ENCODE results near the gene ZSCAN29.
"Not testable (repeated sequence)": the region's sequence is repeated elsewhere in the genome, so short reads cannot be mapped to it uniquely, and the experiment has no call there.

ZSCAN29 gene

DNA sequence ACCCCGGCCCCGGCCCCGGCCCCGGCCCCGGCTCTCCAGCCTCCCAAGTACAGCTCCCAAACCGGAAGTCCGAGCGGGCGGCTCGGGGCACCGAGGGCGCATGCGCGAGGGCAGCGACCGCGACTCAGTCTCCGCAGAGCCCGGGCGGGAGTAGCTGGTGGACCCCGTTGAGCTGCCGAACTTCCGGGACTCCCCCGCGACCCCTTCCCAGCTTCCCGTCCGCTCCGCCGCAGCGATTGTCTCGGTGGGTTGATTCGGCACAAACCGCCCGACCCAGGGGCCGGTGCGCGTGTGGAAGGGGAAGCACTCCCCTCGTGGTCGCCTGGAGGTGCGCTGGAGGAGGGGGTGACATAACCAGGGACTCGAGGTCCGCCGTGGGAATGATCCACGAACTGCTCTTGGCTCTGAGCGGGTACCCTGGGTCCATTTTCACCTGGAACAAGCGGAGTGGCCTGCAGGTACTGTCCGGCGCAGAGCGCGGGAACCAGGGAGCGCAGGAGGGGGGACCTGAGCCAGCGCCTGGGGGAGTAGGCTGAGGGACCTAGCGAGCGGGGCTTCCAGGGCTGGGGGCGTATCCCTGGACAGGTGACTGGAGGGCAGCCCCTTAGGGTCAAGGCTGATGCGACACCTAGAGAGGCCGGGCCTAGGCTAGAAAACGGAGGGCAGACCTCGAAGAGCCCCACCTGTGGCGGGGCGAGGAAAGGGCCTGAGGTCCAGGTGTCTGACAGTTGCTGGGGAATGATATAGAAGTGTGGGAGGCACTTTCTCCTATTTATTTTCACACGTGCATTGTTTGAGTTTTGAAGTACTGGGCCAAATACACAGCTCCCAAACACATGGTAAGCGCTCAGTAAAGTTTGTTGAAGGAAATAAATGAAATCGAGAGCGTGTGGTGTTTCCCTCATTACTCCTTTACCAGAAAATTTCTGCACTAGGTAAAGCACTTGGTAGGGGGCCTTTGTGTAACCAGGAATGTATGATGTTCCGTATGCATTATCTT, at the start of gene ZSCAN29, which contains the start of gene TUBGCP4:
TSS of gene ZSCAN29 (minus strand) at position 69 of the 1,000 bp plus-strand sequence. CDS start 1,130 bp downstream, outside the sequence.
TSS of gene TUBGCP4 (plus strand) at position 127 of the 1,000 bp plus-strand sequence. CDS start at position 381, 254 bp downstream.
- peak; percentile 42 to 79 for DNase-seq

GRCh38 chr15:43420435-43420834, 49.6 kb upstream of the ZSCAN29 start:
- DNase-seq: no peak

DNA sequence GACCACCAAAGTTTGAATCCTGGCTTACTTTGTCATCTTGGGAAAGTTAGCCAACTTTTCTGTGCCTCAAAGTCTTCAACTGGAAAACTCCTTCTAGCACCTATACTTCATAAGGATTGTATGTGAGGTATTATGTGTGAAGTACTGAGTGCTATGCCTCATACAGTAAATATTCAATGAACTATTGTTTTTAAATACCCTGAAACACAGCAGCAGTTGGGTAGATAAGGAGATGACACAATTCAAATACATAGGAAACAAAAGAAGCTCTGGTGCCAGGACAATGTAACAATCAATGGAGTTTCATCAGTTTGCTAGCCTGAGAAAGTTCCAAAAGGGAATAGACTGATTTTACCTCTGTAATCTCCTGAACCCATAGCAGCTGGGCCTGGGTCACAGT, 43.4 kb upstream of the ZSCAN29 start:
- DNase-seq: no peak

- no peak for DNase-seq
These were observed 41.3 kb upstream of the ZSCAN29 start for GRCh38 chr15:43412096-43412495.

DNA sequence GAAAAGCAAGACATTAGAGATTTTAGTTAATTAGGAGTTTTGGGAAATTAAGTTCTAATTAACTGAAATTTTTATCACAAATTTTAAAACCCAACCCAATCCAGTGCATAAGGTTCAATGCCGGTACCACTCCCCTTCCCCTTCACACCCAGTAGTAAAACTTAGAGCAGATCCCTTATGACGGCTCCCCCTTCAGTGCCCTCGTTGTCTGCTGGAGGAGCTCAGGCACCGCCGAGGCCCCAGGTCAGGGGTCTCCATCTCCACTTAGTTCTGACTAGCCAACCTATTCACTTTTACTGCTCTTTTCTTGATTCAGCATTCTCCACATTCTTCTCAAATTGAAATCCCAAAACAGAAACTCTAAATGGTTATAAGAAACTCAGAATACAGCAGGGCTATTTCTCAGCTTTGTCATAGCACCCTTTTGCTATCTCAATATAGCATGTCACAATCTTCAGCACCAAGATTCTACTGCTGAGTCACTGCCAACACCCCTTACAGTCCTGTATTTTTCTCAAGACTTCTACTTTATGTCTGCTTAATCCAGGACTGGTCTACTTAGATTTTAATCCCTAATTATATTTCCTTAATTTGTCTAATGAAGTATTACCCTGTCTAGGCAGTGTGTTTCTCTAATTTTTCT, 39.9 kb upstream of the ZSCAN29 start:
- DNase-seq: no peak

- no peak for DNase-seq
These were observed 37.9 kb upstream of the ZSCAN29 start for GRCh38 chr15:43408789-43409188.

GRCh38 chr15:43406808-43407207, 36.0 kb upstream of the ZSCAN29 start:
- DNase-seq: no peak

DNA sequence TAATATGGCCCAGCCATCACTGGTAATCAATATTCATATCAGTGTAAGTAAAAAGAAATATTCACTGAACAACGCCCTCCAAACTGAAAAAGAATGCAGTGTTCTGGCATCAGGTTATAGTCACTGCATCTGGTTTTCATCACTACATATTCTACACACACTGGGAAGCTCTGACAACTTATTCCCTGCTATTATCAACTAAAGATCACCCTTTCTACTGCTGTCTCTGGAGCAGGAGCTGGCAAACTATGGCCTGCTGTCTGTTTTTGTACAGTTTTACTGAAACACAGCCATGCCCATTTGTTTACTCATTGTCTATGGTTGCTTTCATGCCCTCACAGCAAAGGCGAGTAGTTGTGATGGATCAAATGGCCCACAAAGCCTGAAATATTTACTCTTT, 35.3 kb upstream of the ZSCAN29 start:
- DNase-seq: no peak

DNA sequence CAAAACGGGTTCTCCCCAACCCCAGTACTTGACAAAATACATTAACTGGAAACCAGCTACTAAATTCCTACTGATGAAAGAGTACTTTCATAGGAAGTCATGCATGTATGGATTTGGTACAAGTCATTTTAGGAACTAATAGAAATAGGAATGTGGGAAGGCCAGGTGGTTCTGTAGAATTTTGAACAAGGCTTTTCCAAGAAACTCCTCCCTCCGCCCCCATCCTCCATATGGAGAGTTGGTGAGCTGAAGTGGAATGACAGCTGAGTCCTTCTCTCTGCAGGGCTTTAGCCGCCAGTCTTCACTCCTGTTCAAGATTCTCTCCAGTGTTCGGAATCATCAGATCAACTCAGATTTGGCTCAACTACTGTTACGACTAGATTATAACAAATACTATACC, 33.3 kb upstream of the ZSCAN29 start:
- DNase-seq: peak in 1 of 2 donors; percentile 17

DNA sequence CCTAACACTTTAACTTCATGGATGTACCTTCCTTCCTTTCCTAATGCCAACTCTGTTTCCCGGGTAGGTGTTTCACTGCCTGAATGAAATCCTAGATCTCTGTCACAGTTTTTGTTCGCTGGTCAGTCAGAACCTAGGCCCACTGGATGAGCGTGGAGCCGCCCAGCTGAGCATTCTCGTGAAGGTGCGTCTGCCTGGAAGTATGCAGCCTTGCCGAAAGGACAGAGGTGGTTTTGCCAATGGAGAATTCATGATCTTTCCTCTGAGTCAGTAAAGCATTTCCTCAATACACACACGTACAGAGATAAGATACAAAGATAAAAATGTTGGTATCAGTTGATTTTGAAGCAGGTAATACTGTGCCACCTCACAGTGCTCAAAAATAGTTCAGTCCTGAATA, 32.8 kb upstream of the ZSCAN29 start:
- DNase-seq: no peak

GRCh38 chr15:43402255-43402654, 31.4 kb upstream of the ZSCAN29 start:
- DNase-seq: no peak

- not testable (repeated sequence) for DNase-seq
These were observed 22.7 kb upstream of the ZSCAN29 start for GRCh38 chr15:43393592-43393991.

DNA sequence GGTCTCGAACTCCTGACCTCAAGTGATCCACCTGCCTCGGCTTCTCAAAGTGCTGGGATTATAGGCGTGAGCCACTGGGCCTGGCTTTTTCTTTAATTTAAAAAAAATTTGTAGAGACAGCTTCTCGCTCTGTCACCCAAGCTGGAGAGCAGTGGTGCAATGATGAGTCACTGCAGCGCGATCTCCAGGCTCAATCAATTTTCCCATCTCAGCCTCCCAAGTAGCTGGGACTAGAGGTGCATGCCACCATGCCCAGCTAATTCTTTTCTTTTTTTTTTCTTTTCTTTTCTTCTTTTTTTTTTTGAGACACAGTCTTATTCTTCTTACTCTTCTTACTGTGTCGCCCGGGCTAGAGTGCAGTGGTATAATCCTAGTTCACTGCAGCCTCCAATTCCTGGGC, 19.9 kb upstream of the ZSCAN29 start:
- DNase-seq: no peak

GRCh38 chr15:43383070-43383469, 12.2 kb upstream of the ZSCAN29 start:
- no peak for DNase-seq

DNA sequence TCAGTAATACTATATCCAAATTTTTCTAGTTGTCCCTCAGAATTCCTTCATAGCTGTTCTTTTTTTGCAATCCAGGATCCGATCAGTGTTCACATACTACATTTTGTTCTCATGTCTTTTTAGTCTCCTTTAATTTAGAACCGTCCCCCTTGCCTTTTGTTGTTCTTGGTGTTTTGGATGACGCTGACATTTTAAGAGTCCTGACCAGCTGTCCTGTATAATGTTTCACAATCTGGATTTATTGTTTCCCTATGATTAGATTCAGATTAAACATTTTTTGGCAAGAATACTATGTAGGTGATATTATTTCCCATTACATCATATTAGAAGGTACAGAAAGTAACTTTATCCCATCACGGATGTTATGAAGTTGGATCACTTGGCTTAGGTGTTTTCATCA, 11.5 kb upstream of the ZSCAN29 start:
- no peak for DNase-seq

DNA sequence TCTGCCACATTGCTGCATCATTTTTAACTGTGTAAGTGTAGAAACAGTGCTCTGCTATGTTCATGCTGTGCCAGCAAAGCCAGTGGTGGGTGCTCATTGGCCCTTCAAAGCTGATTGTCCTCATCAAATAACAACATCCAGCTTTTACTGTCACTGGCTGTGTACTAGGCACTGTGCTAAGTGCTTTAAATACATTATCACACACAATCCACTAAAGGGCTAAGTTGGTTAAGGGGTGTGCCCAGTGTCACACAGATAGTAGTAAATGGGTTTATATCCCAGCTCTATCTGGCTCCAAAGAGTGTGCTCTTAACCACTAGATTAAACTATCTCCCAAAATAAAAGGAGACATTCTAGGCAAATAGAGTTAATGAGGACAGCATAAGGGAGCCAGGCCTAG, 7.8 kb upstream of the ZSCAN29 start:
- no peak for DNase-seq

GRCh38 chr15:43376017-43376705, 5.3 kb upstream of the ZSCAN29 start:
- DNase-seq: no peak

GRCh38 chr15:43370310-43370974, 401 bp downstream of the ZSCAN29 start:
- peak in 1 of 2 donors; percentile 40 for DNase-seq

- DNase-seq: no peak
These were observed 9.4 kb downstream of the ZSCAN29 start for GRCh38 chr15:43361313-43361903.

DNA sequence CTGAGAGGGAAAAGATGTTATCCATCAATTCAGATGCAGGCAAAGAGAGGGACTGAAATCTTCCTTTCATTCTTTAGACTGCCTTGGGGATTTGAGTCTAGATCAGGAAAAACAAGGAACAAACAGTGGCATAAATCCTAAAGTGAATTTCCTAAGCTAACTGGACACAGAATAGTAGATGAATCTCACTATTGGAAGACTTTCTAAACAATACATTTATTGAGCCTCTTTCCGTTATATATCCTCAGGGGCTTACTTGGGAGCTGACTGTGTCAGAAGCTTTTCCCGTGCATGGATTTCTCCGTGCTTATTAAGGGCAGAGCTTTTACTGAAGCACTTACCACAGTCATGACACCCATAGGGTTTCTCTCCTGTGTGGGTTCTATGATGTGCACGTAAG, 10.0 kb downstream of the ZSCAN29 start:
- DNase-seq: no peak

DNA sequence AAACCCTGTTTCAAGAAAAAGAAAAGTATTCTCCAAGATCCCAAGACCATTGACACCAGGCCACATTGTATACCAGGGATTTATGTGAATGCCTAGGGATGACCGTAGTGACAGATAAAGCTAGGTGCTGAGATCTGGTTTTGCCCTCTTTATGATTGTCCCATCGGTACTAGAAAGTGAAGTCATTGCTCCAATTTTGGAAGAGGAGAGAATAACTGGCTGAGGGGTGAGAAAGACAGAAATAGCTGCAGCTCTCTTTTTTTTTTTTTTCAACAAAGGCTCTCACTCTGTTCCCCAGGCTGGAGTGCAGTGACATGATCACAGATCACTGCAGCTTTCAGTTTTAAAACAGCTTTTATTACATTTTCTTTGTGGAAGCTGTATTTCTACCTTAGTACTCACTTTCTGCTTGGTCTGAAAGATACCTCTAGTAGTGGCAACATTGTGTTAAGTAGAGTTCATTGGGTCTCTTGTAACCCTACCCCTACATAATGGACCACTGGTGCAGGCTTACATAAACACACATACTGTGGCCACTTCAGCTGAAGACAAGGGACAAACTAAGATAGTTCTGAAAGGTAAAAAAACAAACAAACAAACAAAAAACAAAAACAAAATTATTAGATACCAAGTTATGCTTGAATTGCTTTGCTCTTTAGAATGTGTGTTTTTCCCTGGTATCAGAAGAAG, 18.0 kb downstream of the ZSCAN29 start:
- DNase-seq: no peak

DNA sequence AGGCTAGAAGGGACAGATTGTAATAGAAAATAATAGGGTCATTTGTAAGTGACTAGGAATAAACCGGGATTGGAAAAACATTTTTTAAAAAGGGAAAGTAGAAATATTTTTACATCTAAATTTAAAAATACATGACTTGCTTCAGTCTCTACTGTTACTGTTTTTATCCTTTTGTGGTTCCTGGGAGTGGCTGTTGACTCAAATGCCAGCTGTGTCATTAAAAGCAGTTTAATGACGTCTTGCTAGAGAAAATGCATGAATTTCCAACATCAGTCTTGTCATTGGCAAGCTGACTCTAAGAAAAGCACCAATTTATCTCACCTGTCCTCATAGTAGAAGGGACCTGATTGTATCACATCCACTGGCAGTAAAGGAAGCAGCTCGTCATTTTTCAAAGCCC, 23.7 kb downstream of the ZSCAN29 start:
- no peak for DNase-seq

All from hippocampal formation (tissue), 2 donors.